GM19397 (cell line): Measurements from ENCODE around the gene KLHL15.
"Not testable (repeated sequence)": the region's sequence is repeated elsewhere in the genome, so short reads cannot be mapped to it uniquely, and the experiment has no call there.

Experiments
- ATAC-seq: cut with Tn5 transposase; IDR thresholded peaks from one replicate; pipeline ENCODE4 v1.9.1; 2021; ENCODE audit warnings: mild to moderate bottlenecking, moderate library complexity; ENCODE audit not compliant: unreplicated experiment

KLHL15 gene, protein sequence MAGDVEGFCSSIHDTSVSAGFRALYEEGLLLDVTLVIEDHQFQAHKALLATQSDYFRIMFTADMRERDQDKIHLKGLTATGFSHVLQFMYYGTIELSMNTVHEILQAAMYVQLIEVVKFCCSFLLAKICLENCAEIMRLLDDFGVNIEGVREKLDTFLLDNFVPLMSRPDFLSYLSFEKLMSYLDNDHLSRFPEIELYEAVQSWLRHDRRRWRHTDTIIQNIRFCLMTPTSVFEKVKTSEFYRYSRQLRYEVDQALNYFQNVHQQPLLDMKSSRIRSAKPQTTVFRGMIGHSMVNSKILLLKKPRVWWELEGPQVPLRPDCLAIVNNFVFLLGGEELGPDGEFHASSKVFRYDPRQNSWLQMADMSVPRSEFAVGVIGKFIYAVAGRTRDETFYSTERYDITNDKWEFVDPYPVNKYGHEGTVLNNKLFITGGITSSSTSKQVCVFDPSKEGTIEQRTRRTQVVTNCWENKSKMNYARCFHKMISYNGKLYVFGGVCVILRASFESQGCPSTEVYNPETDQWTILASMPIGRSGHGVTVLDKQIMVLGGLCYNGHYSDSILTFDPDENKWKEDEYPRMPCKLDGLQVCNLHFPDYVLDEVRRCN

DNA sequence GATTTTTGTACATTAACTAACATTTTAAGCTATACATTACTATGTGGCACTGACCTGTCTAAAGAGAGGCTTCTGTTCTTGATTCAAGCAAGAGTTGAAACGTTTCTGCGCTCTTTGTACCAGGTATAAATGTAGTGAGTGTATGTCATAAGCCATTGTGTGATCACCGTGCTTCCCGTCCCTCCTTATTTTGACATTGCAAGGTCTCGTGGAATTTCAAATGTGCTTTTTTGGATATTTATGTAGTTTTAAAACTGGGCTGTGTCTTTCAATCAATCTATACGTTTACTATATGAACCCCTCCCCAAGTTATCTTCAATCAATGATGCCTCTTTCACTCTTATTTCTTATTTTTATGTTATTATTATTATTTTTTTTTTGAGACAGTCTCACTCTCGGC, at the start of gene KLHL15:
Gene KLHL15 (minus strand): TSS at position 101 of the 400 bp plus-strand sequence. CDS start 20,493 bp downstream, outside the sequence.
- no peak for ATAC-seq

GRCh38 chrX:24069877-24070276, 42.9 kb upstream of the KLHL15 start:
- no peak for ATAC-seq

- no peak for ATAC-seq
Observed at GRCh38 chrX:24063488-24063887, 36.5 kb upstream of the KLHL15 start.

- ATAC-seq, result peak; percentile 13
Observed at GRCh38 chrX:24055043-24055356, 28.0 kb upstream of the KLHL15 start.

DNA sequence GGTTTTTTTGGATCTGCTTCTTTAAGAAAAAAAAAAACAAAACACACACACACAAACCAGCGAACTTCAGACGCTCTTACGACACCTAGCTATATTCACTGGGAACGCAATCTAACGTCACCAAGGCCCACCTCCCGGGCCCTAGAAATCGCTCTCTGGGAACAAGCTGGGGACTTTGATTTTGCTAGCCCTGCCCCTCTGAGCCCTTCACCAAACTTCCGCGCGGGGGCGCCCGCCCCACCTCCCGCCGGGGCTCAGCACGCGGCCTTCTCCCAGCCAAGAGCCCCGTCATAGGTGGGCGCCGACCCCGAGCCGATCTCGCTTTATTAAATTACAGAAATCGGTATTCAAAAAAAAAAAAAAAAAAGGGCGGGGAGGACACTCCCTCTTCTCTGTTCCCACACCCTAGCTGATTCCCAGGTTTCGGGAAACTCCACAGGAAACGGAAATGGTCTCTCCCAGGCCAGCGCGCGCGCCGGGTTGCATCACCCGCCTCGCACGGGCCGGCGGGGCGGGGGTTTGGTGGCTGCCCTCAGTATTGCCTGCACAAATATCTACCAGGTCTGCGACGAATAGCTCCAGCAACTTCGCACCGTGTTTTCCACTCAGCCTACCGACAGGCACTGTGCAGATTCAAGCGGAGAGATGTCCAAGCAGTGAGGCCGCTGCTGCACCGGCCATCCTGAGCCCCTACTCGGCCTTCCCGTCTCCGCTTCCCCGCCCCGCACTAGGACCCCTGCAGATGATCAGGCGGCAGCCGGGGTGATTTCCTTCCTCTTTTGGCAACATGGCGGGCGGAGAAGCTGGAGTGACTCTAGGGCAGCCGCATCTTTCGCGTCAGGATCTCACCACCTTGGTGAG, 27.4 kb upstream of the KLHL15 start, which contains the start of gene EIF2S3:
Gene EIF2S3 (plus strand): TSS at position 775 of the 861 bp plus-strand sequence. CDS start 13 bp downstream, at position 788.
- ATAC-seq, result peak; percentile 81

GRCh38 chrX:24050522-24051318, 23.7 kb upstream of the KLHL15 start:
- ATAC-seq, result not testable (repeated sequence)

- not testable (repeated sequence) for ATAC-seq
Observed at GRCh38 chrX:24049643-24050042, 22.7 kb upstream of the KLHL15 start.

DNA sequence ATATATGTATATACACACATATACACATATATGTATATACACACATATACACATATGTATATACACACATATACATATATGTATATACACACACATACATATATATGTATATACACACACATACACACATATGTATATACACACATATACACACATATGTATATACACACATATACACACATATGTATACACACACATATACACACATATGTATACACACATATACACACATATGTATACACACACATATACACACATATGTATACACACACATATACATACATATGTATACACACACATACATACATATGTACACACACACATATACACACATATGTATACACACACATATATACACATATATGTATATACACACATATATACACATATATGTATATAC, 19.1 kb upstream of the KLHL15 start:
- ATAC-seq, result not testable (repeated sequence)

DNA sequence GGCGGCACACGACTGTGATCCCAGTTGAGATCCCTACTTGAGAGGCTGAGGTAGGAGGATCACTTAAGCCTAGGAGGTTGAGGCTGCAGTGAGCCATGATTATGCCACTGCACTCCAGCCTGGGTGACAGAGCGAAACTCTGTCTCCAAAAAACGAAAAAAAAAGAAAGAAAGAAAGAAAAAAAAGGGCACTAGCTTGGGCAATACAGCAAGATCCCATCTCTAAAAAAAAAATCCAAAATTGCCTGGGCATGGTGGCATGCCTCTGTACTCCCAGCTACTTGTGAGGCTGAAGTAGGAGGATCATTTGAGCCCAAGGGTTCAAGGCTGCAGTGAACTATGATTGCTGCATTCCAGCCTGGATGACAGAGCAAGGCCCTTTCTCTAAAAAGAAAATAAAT, 10.7 kb upstream of the KLHL15 start:
- ATAC-seq, result no peak

DNA sequence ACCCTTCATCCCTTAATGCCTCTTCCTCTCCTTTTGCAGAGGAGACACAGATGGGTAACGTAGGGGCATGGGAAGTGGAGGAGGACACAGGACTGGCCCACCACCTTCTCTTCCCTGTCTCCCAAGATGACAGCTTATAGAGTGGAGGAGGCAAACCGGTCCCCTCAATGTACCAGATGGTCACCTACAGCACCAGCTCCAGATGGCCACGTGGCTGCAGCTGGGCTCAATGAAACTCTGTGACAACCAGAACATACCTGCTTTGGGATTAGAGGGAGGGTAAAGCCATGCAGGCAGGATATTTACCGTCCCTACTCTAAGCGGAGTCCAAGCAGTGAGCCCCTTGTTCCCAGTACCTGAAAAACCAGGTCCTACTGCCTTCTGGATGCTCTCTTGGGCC, 7.5 kb upstream of the KLHL15 start:
- no peak for ATAC-seq

DNA sequence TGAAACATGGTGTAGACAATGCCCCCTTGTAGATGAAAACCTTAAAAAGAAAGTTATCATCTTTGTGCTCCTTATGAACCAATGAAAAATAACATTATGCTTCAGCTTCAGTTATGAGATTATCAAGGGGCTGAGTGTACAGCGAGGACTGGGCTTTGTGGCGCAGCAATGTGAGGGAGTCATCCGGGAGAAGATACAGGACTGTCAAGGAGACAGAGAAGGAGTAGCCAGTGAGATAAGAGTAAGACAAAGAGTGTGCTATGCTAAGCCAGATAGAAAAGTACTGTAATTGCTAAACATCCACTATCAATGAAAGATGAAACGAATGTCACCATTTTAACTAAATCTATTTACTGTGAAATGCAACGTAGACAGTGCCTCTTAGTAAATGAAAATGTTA, 3.6 kb upstream of the KLHL15 start:
- no peak for ATAC-seq

GRCh38 chrX:24027985-24028384, 999 bp upstream of the KLHL15 start:
- no peak for ATAC-seq

DNA sequence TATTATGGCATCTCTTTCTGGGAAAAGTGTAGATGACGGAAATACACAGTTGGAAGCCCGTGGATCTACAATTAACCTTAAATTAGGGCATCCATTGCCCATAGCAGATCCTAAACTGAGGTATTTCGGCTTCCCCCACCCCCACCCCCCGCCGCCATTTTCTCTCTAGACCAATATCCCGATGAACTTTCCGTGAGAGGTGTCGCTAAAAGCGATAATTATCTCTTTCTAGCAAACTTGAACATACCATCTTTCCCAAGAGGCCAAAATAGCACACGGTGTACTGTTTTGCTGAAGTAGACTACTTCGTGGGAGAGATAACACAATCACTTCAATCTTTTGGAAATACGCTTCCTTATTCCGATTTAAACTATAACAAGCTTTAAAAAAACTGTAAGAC, 554 bp downstream of the KLHL15 start:
- no peak for ATAC-seq

DNA sequence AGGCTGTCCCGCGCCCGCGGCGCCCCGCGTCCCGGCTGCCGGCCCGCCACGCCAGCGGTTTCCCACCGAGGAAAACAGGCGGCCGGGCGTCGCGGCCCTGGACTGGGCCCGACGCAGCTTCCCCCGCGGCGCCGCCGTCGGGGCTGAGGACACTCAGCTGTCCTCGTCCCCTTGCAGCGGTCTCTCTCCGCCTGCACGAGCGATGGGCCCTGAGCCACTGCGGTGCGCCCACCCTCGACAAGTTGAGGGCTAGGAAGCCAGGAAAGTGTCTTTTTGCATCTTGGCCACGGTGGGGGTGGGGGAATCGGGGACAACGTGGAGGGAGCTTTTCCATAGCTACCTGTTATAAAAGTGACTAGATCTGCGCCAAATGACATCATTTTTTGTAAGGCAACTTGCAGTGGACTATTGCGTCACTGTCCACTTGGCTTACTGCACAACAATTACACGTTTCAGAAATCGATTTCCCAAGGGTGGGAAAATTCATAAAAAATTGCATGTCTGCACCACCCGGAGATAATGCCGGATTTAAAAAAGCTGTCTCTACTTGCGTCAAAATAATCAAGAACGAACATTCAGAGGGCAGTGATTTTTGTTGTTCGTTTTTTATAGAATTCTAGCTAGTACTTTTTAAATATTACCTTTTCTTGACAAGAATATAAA, 1.1 kb downstream of the KLHL15 start:
- peak; percentile 34 for ATAC-seq

- ATAC-seq, result peak; percentile 89
Observed at GRCh38 chrX:24024819-24025740, 1.9 kb downstream of the KLHL15 start.

DNA sequence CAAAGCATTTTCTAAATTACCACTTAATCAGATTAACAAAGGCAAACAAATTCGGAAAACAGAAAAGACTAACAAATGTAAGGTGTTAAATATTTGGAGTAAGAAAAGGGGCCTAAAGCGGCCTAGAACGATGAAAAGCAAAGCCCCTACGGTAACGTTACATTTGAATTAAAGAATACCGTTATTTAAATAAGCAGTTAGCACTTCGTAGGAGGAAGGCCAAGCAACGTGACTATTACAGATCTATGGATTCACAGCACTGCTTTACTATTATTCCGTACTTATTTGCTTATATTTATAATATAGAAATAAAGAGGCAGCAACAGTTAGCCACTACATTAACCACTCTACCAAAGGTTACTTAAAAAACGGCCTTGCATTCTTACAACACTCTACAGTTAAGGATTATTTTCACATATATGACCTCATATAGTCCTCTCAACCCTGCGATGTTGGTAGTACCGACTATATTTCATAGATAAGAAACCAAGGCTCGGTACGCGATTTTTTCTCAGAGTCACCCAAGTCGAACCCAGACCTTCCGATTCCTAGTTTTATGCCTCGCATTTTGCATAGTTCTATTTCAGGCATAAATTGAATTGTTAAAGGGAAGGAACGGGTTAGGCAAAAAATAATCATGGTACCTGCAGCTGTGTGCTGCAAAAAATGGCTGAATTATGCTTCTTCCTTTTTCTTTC, 2.9 kb downstream of the KLHL15 start:
- no peak for ATAC-seq

DNA sequence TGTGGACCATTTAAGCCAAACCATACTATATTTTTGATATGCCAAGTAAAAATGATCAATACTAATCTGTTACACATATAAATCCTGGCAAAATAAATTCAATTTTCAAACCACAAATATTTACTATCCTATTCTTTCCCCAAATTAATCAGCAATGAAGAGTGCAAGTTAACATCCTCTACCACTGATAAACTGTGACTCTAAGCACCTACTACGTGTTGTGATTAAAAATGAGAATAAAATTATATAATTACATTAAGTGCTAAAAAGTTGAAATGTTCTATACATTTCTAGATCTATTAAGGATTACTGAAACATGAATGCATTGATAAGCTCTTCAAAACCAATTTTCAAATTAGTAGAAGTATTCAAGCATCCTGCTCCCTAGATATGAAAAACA, 3.4 kb downstream of the KLHL15 start:
- ATAC-seq, result no peak

GRCh38 chrX:24020306-24020876, 6.6 kb downstream of the KLHL15 start:
- ATAC-seq, result no peak
